ENCODE measurements around the gene PRKCA.

- TF ChIP-seq CTCF (IDR thresholded peaks at IDR 0.05; ENCODE audit: low read depth, low read length, poor library complexity, severe bottlenecking) = no peak
- TF ChIP-seq EZH2phosphoT487 (IDR thresholded peaks at IDR 0.05; ENCODE audit: borderline replicate concordance, low read length) = no peak
These were observed 345.1 kb downstream of the PRKCA start for GRCh38 chr17:66647391-66647983.

All from DOHH2 (cell line).